Motor neuron (in vitro differentiated cells): ENCODE results near the gene DGCR6L. TPM values are rescaled to one million over a fixed set of nuclear protein-coding genes. Genes with fewer than 3 reads are reported as not detected.
"Not testable (repeated sequence)": the region's sequence is repeated elsewhere in the genome, so short reads cannot be mapped to it uniquely, and the experiment has no call there.

ENCODE experiments used
- ATAC-seq, 8 experiments: fragments of 200-7000 bp; cut with Tn5 transposase; replicated peaks in 6 of 8; 2 replicates each; pipeline ENCODE4 v1.8.0; 2021; ENCODE audit warnings: mild to moderate bottlenecking in 8 of 8, moderate library complexity in 8 of 8
- H3K27ac ChIP-seq, 2 donors: fragments of 250-450 bp; sonication (Bioruptor Pico); 2 replicates each; pipeline ENCODE4 v1.9.0; 2021; ENCODE audit warnings: antibody characterized with exemption in 2 of 2, mild to moderate bottlenecking in 2 of 2, moderate library complexity in 1 of 2
- H3K4me1 ChIP-seq, 2 donors: fragments of 250-450 bp; sonication (Bioruptor Pico); replicated peaks in 1 of 2; 2 replicates each; pipeline ENCODE4 v1.6.1; 2021; ENCODE audit warnings: antibody characterized with exemption in 2 of 2, mild to moderate bottlenecking in 2 of 2, moderate library complexity in 1 of 2
- H3K4me3 ChIP-seq, 5 donors: fragments of 250-450 bp; sonication (Bioruptor Pico); 2 replicates each; pipeline ENCODE4 v1.9.0; 2021; ENCODE audit warnings: antibody characterized with exemption in 5 of 5, mild to moderate bottlenecking in 5 of 5, moderate library complexity in 4 of 5
- whole genome bisulfite sequencing, 10 experiments: fragments of 450-650 bp; shearing (Covaris generic); methylation state at CpG; one replicate each; pipeline ENCODE4 v1.0.0; 2022; 5-methylcytosine and 5-hydroxymethylcytosine counted together
- in situ Hi-C, 9 experiments: fragments of 400-800 bp; cut with MboI; loops; one replicate each; pipeline ENCODE4 v1.15.0; 2021; ENCODE audit warnings: low sequenced_read_pairs in 9 of 9, low pct_unique_long_range_greater_than_20kb in 2 of 9; ENCODE audit not compliant: unreplicated experiment in 9 of 9
- total RNA-seq, 8 experiments: library from RNA; unstranded; fragments of 300-600 nt; gene quantifications; 2 replicates each; pipeline versions ENCODE4 v1.2.3 to v1.2.4, GENCODE V29; 2022

Gene DGCR6L
- total RNA-seq, 8 experiments from 2014 or later = 31.4 to 62.4 (median 41.0) TPM

- in situ Hi-C loops = loop anchor here in 2 of 9 experiments (25.0 kb wide), 1 partner anchor 104 kb away; the partner anchor contains the start of gene CCDC188 (in 2 of the 2)
- WGBS, 10 experiments = no CpG with 5 or more reads among the region's 15 CpGs
- not testable (repeated sequence) for H3K27ac ChIP-seq, ATAC-seq, H3K4me3 ChIP-seq
- peaks cover 23 to 31% of the 10 kb centered on the region in 2 donors for H3K4me1 ChIP-seq
Measured at GRCh38 chr22:20265772-20266666, 53.8 kb downstream of the DGCR6L start.

- Histone ChIP-seq H3K4me3 (no peak overlapping the region), H3K4me1 (peaks cover 22 to 33% of the 10 kb centered on the region in 2 donors), H3K27ac (no peak overlapping the region)
- peak in 2 of 8 experiments; percentile 23 to 40 for ATAC-seq
- in situ Hi-C loops = loop anchor here in 2 of 9 experiments (25.0 kb wide), 1 partner anchor 103 kb away; the partner anchor contains the start of gene CCDC188 (in 2 of the 2)
- 37 to 53% methylated on average over 6 to 7 of the region's 21 CpGs; no CpG with 5 or more reads in 8 of the 10 experiments for WGBS, 10 experiments
Measured at GRCh38 chr22:20264614-20265452, 55.0 kb downstream of the DGCR6L start.

Other genes with a start within 250 kb of the DGCR6L start
- gene DGCR8, start 239.8 kb downstream of the DGCR6L start, total RNA-seq = 10 to 100 TPM; 10.9 to 51.6 (median 20.2) TPM
- 100 to 1,000 TPM; 105 to 282 (median 143) TPM for gene RANBP1, start 204.0 kb downstream of the DGCR6L start, total RNA-seq
- gene TRMT2A, start 202.8 kb downstream of the DGCR6L start, total RNA-seq = 10 to 100 TPM; 25.7 to 71.2 (median 50.0) TPM
- 10 to 100 TPM in 3 of 8 experiments, 1 to 10 TPM in 5; 4.5 to 34.5 (median 8.9) TPM for gene ZDHHC8, start 188.3 kb downstream of the DGCR6L start, total RNA-seq
- gene CCDC188, start 169.0 kb downstream of the DGCR6L start, total RNA-seq = 1 to 10 TPM in 4 of 8 experiments, under 1 TPM in 3, not detected in 1; 0.56 to 7.6 (median 1.2) TPM
- gene RTN4R, start 51.7 kb downstream of the DGCR6L start, total RNA-seq = 10 to 100 TPM in 3 of 8 experiments, 1 to 10 TPM in 5; 1.0 to 17.7 (median 6.3) TPM
- 10 to 100 TPM in 7 of 8 experiments, 1 to 10 TPM in 1; 4.3 to 34.2 (median 18.8) TPM for gene ZNF74, start 74.1 kb upstream of the DGCR6L start, total RNA-seq
- gene SCARF2, start 117.8 kb upstream of the DGCR6L start, total RNA-seq = 10 to 100 TPM in 2 of 8 experiments, 1 to 10 TPM in 6; 1.6 to 21.3 (median 4.6) TPM
- 10 to 100 TPM; 15.9 to 27.7 (median 22.3) TPM for gene KLHL22, start 175.7 kb upstream of the DGCR6L start, total RNA-seq
- 10 to 100 TPM; 14.3 to 48.2 (median 22.8) TPM for gene MED15, start 187.6 kb upstream of the DGCR6L start, total RNA-seq